Dedifferentiated amniotic fluid mesenchymal stem cell (primary cell): ENCODE results near the gene TRH.
"Not testable (repeated sequence)": the region's sequence is repeated elsewhere in the genome, so short reads cannot be mapped to it uniquely, and the experiment has no call there.

ENCODE experiments used
- DNase-seq: peaks from one replicate; pipeline ENCODE4 v3.0.0-alpha.2; 2016; ENCODE audit errors: extremely low spot score

Gene TRH

DNA sequence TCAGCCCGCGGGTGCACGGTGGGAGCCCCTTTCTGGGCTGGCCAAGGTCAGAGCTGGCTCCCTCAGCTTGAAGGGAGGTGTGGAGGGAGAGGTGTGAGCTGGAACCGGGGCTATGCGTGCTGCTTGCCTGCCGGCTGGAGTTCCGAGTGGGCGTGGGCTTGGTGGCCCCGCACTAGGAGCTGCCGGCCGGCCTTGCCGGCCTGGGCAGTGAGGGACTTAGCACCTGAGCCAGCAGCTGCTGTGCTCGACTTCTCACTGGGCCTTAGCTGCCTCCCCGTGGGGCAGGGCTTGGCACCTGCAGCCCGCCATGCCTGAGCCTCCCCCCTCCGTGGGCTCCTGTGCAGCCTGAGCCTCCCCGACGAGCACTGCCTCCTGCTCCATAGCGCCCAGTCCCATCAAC is 36.0 kb downstream of the TRH start:
- no peak for DNase-seq

- DNase-seq = not testable (repeated sequence)
Observed at GRCh38 chr3:130012108-130012507, 37.6 kb downstream of the TRH start.

GRCh38 chr3:130013246-130013645 is 38.7 kb downstream of the TRH start:
- not testable (repeated sequence) for DNase-seq

- no peak for DNase-seq
Observed at GRCh38 chr3:130014526-130014925, 40.0 kb downstream of the TRH start.

GRCh38 chr3:130017661-130018060 is 43.1 kb downstream of the TRH start:
- DNase-seq = not testable (repeated sequence)

DNA sequence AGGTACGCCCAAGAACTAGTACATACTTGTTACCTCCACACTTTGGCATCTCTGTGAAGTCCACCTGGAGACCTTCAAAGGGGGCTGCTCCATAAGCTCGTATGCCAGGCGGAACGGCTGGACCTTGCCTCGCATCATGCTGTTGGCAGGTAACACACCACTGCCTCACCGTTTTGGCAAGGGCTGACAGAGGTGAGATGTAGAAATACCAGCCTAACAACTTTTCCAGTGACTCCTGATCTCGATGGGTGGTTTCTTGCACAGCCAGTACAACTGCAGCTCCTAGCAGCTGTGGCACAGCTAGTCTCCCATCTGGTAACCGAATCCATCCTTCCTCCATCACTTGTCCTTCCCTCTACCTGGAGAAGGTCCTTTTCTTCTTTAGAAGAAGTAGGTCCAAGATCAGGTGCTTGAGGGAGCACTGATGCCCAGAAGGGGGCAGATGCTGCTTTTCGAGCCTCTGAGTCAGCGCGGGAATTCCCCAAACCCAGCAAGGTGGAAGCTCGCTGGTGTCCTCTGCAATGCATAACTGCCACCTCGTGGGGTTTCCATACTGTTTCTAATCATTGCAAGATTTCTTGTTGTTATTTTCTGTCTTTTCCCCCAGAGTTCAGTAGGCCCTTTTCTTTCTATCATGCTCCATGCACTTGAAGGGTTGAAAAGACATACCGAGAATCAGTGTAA is 51.8 kb downstream of the TRH start:
- not testable (repeated sequence) for DNase-seq

- not testable (repeated sequence) for DNase-seq
Observed at GRCh38 chr3:130027437-130027836, 52.9 kb downstream of the TRH start.
